H1 (cell line): ENCODE measurements around the gene C5. TPM values are rescaled to one million over a fixed set of nuclear protein-coding genes. Genes with fewer than 3 reads are reported as not detected.

Source experiments
- CTCF ChIA-PET: fragments of 300-600 bp; sonication (Branson Sonifier 250); formaldehyde crosslinking; loops from one replicate; lab custom pipeline; 2021; ENCODE audit not compliant: partially characterized antibody; lab: Charles Lee
- POLR2A ChIA-PET: fragments of 300-600 bp; sonication (Branson Sonifier 250); formaldehyde crosslinking; loops from one replicate; lab custom pipeline; 2021; ENCODE audit warnings: inconsistent platforms; ENCODE audit not compliant: partially characterized antibody; lab: Charles Lee
- DNase-seq, 2 experiments: peaks; one replicate each; pipeline versions ENCODE4 v3.0.0 to v3.0.0-alpha.2; 2010 to 2022; ENCODE audit warnings: low spot score in 2 of 2, low read depth in 1 of 2, mixed read lengths in 1 of 2
- FAIRE-seq: peaks from 2 replicates; lab custom pipeline; 2011; peaks lifted over from hg19 to GRCh38; lab: Jason Lieb, UNC
- H2AFZ ChIP-seq: 2 replicates; pipeline ENCODE4 v1.8.1; 2012; ENCODE audit warnings: low read length, inconsistent platforms
- H2AK5ac ChIP-seq: 2 replicates; pipeline ENCODE4 v1.6.1; 2013; ENCODE audit warnings: low read depth, low read length
- H2BK120ac ChIP-seq: replicated peaks from 2 replicates; pipeline ENCODE3; 2013; ENCODE audit warnings: low read depth, low read length, inconsistent platforms
- H2BK12ac ChIP-seq: 2 replicates; pipeline ENCODE4 v1.6.1; 2013; ENCODE audit warnings: low read depth, low read length
- H2BK15ac ChIP-seq: 2 replicates; pipeline ENCODE4 v1.6.1; 2013; ENCODE audit warnings: low read length
- H2BK20ac ChIP-seq: 2 replicates; pipeline ENCODE4 v1.6.1; 2013; ENCODE audit warnings: low read length
- H2BK5ac ChIP-seq: 2 replicates; pipeline ENCODE4 v1.6.1; 2013; ENCODE audit warnings: low read depth, low read length
- H3K14ac ChIP-seq: 2 replicates; pipeline ENCODE4 v1.6.1; 2013; ENCODE audit warnings: inconsistent platforms; ENCODE audit not compliant: insufficient read length
- H3K18ac ChIP-seq: 2 replicates; pipeline ENCODE4 v1.6.1; 2013; ENCODE audit warnings: low read length; ENCODE audit errors: extremely low read depth
- H3K23ac ChIP-seq: 2 replicates; pipeline ENCODE4 v1.6.1; 2013; ENCODE audit warnings: inconsistent platforms; ENCODE audit not compliant: insufficient read length
- H3K23me2 ChIP-seq: 2 replicates; pipeline ENCODE4 v1.6.1; 2013; ENCODE audit warnings: low read depth, low read length
- H3K27ac ChIP-seq: 2 replicates; pipeline ENCODE4 v1.6.1; 2011; ENCODE audit warnings: low read depth, low read length, inconsistent platforms
- H3K27me3 ChIP-seq, 4 experiments: replicated peaks in 1 of 4; 1 replicate in 1 of 4; 2 replicates in 3 of 4; pipeline versions ENCODE4 v1.6.1 to v1.8.1; 2011 to 2013; ENCODE audit warnings: low read length in 3 of 4, mild to moderate bottlenecking in 3 of 4, inconsistent platforms in 2 of 4, mixed read lengths in 2 of 4, moderate library complexity in 1 of 4; ENCODE audit not compliant: control insufficient read depth in 3 of 4, insufficient read depth in 3 of 4; ENCODE audit errors: extremely low read depth in 1 of 4
- H3K36me3 ChIP-seq, 4 experiments: 2 replicates each; pipeline versions ENCODE4 v1.6.1 to v1.8.1; 2011 to 2013; ENCODE audit warnings: mild to moderate bottlenecking in 4 of 4, low read length in 3 of 4, moderate library complexity in 2 of 4, control low read depth in 1 of 4, inconsistent platforms in 1 of 4; ENCODE audit not compliant: insufficient read depth in 4 of 4, control insufficient read depth in 2 of 4
- H3K4ac ChIP-seq: replicated peaks from 2 replicates; pipeline ENCODE3; 2013; ENCODE audit warnings: low read length, low read depth, mixed read lengths, inconsistent platforms; ENCODE audit not compliant: insufficient read length
- H3K4me1 ChIP-seq, 4 experiments: replicated peaks in 1 of 4; 1 replicate in 1 of 4; 2 replicates in 3 of 4; pipeline versions ENCODE4 v1.6.1 to v1.8.1; 2011 to 2013; ENCODE audit warnings: low read length in 3 of 4, inconsistent platforms in 2 of 4, mixed read lengths in 1 of 4; ENCODE audit not compliant: insufficient read depth in 4 of 4, control insufficient read depth in 3 of 4
- H3K4me2 ChIP-seq, 2 experiments: 2 replicates each; pipeline versions ENCODE4 v1.6.1 to v1.8.1; 2011 to 2013; ENCODE audit warnings: low read depth in 2 of 2, low read length in 2 of 2, control low read depth in 1 of 2, inconsistent platforms in 1 of 2, mild to moderate bottlenecking in 1 of 2; ENCODE audit not compliant: insufficient read depth in 1 of 2
- H3K4me3 ChIP-seq, 4 experiments: fragments of 200-600, 300-600 bp in 1 of 4; sonication (generic), shearing (Covaris generic), sonication (Bioruptor Twin) in 1 of 4; 2 replicates each; pipeline versions ENCODE4 v1.5.1 to v1.8.1; 2011 to 2016; ENCODE audit warnings: low read length in 4 of 4, low read depth in 3 of 4, control low read depth in 2 of 4, inconsistent platforms in 2 of 4, mild to moderate bottlenecking in 2 of 4, mixed read lengths in 1 of 4, moderate library complexity in 1 of 4; ENCODE audit not compliant: insufficient read depth in 2 of 4; ENCODE audit errors: extremely low read depth in 1 of 4
- H3K56ac ChIP-seq: replicated peaks from 2 replicates; pipeline ENCODE3; 2013; ENCODE audit warnings: low read depth, mild to moderate bottlenecking, mixed read lengths, low read length, inconsistent platforms; ENCODE audit not compliant: insufficient read length
- H3K79me1 ChIP-seq: 2 replicates; pipeline ENCODE4 v1.6.1; 2013; ENCODE audit warnings: low read depth, low read length, control low read depth
- H3K79me2 ChIP-seq, 2 experiments: 2 replicates each; pipeline versions ENCODE4 v1.6.1 to v1.8.1; 2012 to 2013; ENCODE audit warnings: low read length in 2 of 2, mild to moderate bottlenecking in 2 of 2, inconsistent platforms in 1 of 2; ENCODE audit not compliant: insufficient read depth in 2 of 2, control insufficient read depth in 1 of 2
- H3K9ac ChIP-seq, 4 experiments: replicated peaks in 1 of 4; 1 replicate in 1 of 4; 2 replicates in 3 of 4; pipeline versions ENCODE4 v1.6.1 to v1.8.1; 2011 to 2013; ENCODE audit warnings: low read depth in 3 of 4, low read length in 3 of 4, control low read depth in 2 of 4, mild to moderate bottlenecking in 2 of 4, moderate library complexity in 2 of 4, inconsistent platforms in 1 of 4; ENCODE audit errors: extremely low read depth in 1 of 4
- H3K9me3 ChIP-seq, 2 experiments: 2 replicates each; pipeline versions ENCODE4 v1.6.1 to v1.8.1; 2012 to 2013; ENCODE audit warnings: mild to moderate bottlenecking in 2 of 2, moderate library complexity in 2 of 2, control low read depth in 1 of 2, inconsistent platforms in 1 of 2, low read depth in 1 of 2, low read length in 1 of 2, mixed read lengths in 1 of 2; ENCODE audit not compliant: insufficient read depth in 2 of 2
- H4K20me1 ChIP-seq, 2 experiments: replicated peaks in 1 of 2; 2 replicates each; pipeline versions ENCODE3 to v1.8.1; 2011 to 2013; ENCODE audit warnings: inconsistent platforms in 2 of 2, low read length in 2 of 2, mild to moderate bottlenecking in 1 of 2; ENCODE audit not compliant: insufficient read depth in 2 of 2, control insufficient read depth in 1 of 2
- H4K5ac ChIP-seq: 2 replicates; pipeline ENCODE4 v1.6.1; 2013; ENCODE audit warnings: low read length, low read depth, mixed read lengths, inconsistent platforms; ENCODE audit not compliant: insufficient read length
- H4K8ac ChIP-seq: 2 replicates; pipeline ENCODE4 v1.8.0; 2013; ENCODE audit warnings: mild to moderate bottlenecking, moderate library complexity, low read length, inconsistent platforms; ENCODE audit not compliant: insufficient read depth; ENCODE audit errors: extremely low read depth
- H4K91ac ChIP-seq: replicated peaks from 2 replicates; pipeline ENCODE3; 2013; ENCODE audit warnings: low read length, mixed read lengths, inconsistent platforms; ENCODE audit not compliant: insufficient read length
- CBX5 ChIP-seq: fragments of 300-800, 300-1000 bp; sonication (generic); IDR thresholded peaks from 2 replicates; pipeline ENCODE4 v1.7.1; 2016; ENCODE audit warnings: antibody characterized with exemption, low read length, low read depth
- GABPA ChIP-seq: IDR thresholded peaks from 2 replicates; pipeline ENCODE4 v1.6.1; 2011; ENCODE audit warnings: mild to moderate bottlenecking, low read length, moderate library complexity, borderline replicate concordance; ENCODE audit not compliant: insufficient read depth
- HDAC6 ChIP-seq: IDR thresholded peaks from one replicate; pipeline ENCODE4 v1.7.1; 2012; ENCODE audit warnings: low read depth, mild to moderate bottlenecking, inconsistent platforms, low read length, moderate library complexity
- MAX ChIP-seq: IDR thresholded peaks from 2 replicates; pipeline ENCODE4 v1.6.1; 2012; ENCODE audit warnings: inconsistent platforms
- NRF1 ChIP-seq: IDR thresholded peaks from 2 replicates; pipeline ENCODE4 v1.6.1; 2011; ENCODE audit warnings: mild to moderate bottlenecking, low read depth, low read length, improper control_type of control experiment
- POLR2A ChIP-seq, 2 experiments: IDR thresholded peaks; 1 replicate in 1 of 2; 2 replicates in 1 of 2; pipeline ENCODE4 v1.6.1; 2011; ENCODE audit warnings: low read depth in 2 of 2, low read length in 2 of 2, mild to moderate bottlenecking in 2 of 2; ENCODE audit errors: control extremely low read depth in 1 of 2
- POLR2AphosphoS5 ChIP-seq: IDR thresholded peaks from 2 replicates; pipeline ENCODE4 v1.6.1; 2011; ENCODE audit warnings: low read depth, low read length
- RBBP5 ChIP-seq: IDR thresholded peaks from 2 replicates; pipeline ENCODE4 v1.7.1; 2012; ENCODE audit warnings: low read depth, mild to moderate bottlenecking, inconsistent platforms, low read length, moderate library complexity, borderline replicate concordance
- RFX5 ChIP-seq: IDR thresholded peaks from 2 replicates; pipeline ENCODE4 v1.6.1; 2011; ENCODE audit warnings: low read depth, low read length, improper control_type of control experiment, borderline replicate concordance
- RNF2 ChIP-seq: fragments of 200-900, 300-1000 bp; sonication (generic); IDR thresholded peaks from 2 replicates; pipeline ENCODE4 v1.7.1; 2016; ENCODE audit warnings: borderline replicate concordance, low read depth, mild to moderate bottlenecking, antibody characterized with exemption, low read length; ENCODE audit not compliant: poor library complexity, severe bottlenecking; ENCODE audit errors: missing control alignments
- RXRA ChIP-seq: IDR thresholded peaks from 2 replicates; pipeline ENCODE4 v1.6.1; 2011; ENCODE audit warnings: low read depth, mild to moderate bottlenecking, low read length, moderate library complexity; ENCODE audit not compliant: insufficient read depth
- whole genome bisulfite sequencing, 2 experiments: shearing (Covaris generic) in 1 of 2; methylation state at CpG; one replicate each; pipeline versions ENCODE4 v1.1.6 to v1.1.7; 2013 to 2015; ENCODE audit warnings: low lambda C conversion rate in 2 of 2, mixed read lengths in 2 of 2, inconsistent platforms in 1 of 2, low coverage in 1 of 2, missing lambda C conversion rate in 1 of 2; ENCODE audit not compliant: insufficient replicate concordance in 2 of 2, insufficient coverage in 1 of 2, insufficient read length in 1 of 2; ENCODE audit errors: extremely low coverage in 1 of 2, missing lambda C conversion rate in 1 of 2; 5-methylcytosine and 5-hydroxymethylcytosine counted together
- polyA plus RNA-seq, 7 experiments: library from polyadenylated mRNA; depleted of rRNA in 3 of 7; stranded (reverse) in 5 of 7; unstranded in 2 of 7; fragments of >200 nt in 5 of 7; fragments of 200-250 nt in 2 of 7; gene quantifications; 1 replicate in 5 of 7; 2 replicates in 1 of 7; 4 replicates in 1 of 7; pipeline versions ENCODE4 v1.2.1 to v1.2.3, GENCODE V29; 2011 to 2013; ENCODE audit warnings: missing spikeins in 2 of 7, mixed read lengths in 2 of 7
- total RNA-seq: library from RNA; stranded (reverse); fragmentation: NEBNext Ultra II Directional; extraction: Animal tissue kit (Norgen Biotek cat#: 25700); gene quantifications from 2 replicates; pipeline ENCODE4 v1.2.1, GENCODE V29; 2021

Gene C5
- total and polyA plus RNA-seq, 2 of the 8 experiments (the other 6 are each of a cell fraction or from before 2014, with no cell fraction given): 0.24 to 0.35 TPM

- Histone ChIP-seq H3K36me3 (no peaks in the 10 kb centered on the region), H2BK12ac (no peak overlapping the region), H3K4ac (no peak overlapping the region), H4K5ac (no peak overlapping the region), H2AK5ac (no peak overlapping the region), H3K9me3 (no peaks in the 10 kb centered on the region), H4K20me1 (no peaks in the 10 kb centered on the region), H3K23me2 (no peaks in the 10 kb centered on the region), H2BK5ac (no peak overlapping the region), H3K23ac (no peak overlapping the region), H2BK120ac (no peak overlapping the region), H3K4me3 (no peak overlapping the region), H3K56ac (no peak overlapping the region), H2BK15ac (no peak overlapping the region), H3K4me2 (no peak overlapping the region), H3K18ac (no peak overlapping the region), H3K4me1 (peaks cover 0 to 12% (median 8%) of the 10 kb centered on the region in 4 experiments; a peak in 5 of 7 replicates), H3K79me2 (no peaks in the 10 kb centered on the region), H3K79me1 (no peaks in the 10 kb centered on the region), H3K9ac (no peak overlapping the region), H4K8ac (no peak overlapping the region), H3K14ac (no peak overlapping the region), H3K27ac (no peak overlapping the region), H2BK20ac (no peak overlapping the region), H3K27me3 (no peaks in the 10 kb centered on the region; a peak in 1 of 7 replicates), H2AFZ (no peak overlapping the region), H4K91ac (no peak overlapping the region)
- CTCF ChIA-PET: interaction anchor here (8.5 kb wide), 1 partner anchor 16 kb away, joined by 71 read pairs; no protein-coding TSS in a partner anchor
- POLR2A ChIA-PET: interaction anchor here (2.5 kb wide), 1 partner anchor 10 kb away, joined by 7 read pairs; no protein-coding TSS in a partner anchor
- FAIRE-seq: no peak
- WGBS, 2 experiments: 90% methylated on average over 6 of the region's 6 CpGs; no CpG with 5 or more reads in 1 of the 2 experiments
- no peak for DNase-seq
- no peak for TF ChIP-seq RBBP5
- TF ChIP-seq MAX: no peak
- no peak for TF ChIP-seq CBX5
- TF ChIP-seq POLR2AphosphoS5: no peak
- TF ChIP-seq NRF1: no peak
- TF ChIP-seq POLR2A (IDR thresholded peaks at IDR 0.05; ENCODE audit: control extremely low read depth in 1 of 2, low read depth in 2 of 2, low read length in 2 of 2): no peak
- no peak for TF ChIP-seq RXRA
- no peak for TF ChIP-seq HDAC6
- TF ChIP-seq GABPA: no peak
- no peak for TF ChIP-seq RFX5
- no peak for TF ChIP-seq RNF2
These were observed 135.1 kb downstream of the C5 start for GRCh38 chr9:120914953-120915352.
